GM21360 (cell line): ENCODE data around the gene GLDN.

ENCODE experiments used
- ATAC-seq: cut with Tn5 transposase; IDR thresholded peaks from one replicate; pipeline ENCODE4 v1.9.1; 2021; ENCODE audit warnings: mild to moderate bottlenecking, moderate library complexity; ENCODE audit not compliant: unreplicated experiment

The GLDN gene

DNA sequence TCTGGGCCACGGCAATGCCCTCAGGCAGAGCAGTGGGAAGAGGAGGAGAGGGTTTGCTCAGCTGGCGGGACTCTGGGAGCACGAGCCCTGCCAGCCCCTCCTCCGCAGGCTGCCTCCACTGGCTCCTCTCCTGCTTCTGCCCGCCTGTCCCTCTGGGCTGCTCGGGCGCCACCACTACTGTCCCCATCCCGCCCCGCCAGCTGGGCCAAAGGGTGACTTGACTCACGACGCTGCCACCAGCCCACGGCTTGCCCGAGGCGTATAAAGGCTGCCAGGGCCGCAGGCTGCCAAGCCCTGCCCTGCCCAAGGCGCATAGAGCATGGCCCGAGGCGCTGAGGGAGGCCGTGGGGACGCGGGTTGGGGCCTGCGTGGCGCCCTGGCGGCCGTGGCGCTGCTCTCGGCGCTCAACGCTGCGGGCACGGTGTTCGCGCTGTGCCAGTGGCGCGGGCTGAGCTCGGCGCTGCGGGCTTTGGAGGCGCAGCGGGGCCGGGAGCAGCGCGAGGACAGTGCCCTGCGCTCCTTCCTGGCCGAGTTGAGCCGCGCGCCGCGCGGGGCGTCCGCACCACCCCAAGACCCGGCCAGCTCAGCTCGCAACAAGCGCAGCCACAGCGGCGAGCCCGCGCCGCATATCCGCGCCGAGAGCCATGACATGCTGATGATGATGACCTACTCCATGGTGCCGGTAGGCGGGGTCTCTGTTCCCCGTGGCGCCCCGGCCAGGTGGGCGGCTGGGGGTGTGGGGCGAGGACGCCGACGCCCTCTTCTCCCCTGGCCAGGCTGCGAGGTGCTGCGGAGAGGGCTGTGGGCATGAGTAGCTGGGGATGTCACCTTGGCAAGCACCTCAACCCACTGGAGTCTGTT is at the start of gene GLDN:
Gene GLDN, plus strand, starts transcription at position 290 of the 861 bp plus-strand sequence. Its CDS starts 30 bp downstream, at position 320.
- no peak for ATAC-seq

DNA sequence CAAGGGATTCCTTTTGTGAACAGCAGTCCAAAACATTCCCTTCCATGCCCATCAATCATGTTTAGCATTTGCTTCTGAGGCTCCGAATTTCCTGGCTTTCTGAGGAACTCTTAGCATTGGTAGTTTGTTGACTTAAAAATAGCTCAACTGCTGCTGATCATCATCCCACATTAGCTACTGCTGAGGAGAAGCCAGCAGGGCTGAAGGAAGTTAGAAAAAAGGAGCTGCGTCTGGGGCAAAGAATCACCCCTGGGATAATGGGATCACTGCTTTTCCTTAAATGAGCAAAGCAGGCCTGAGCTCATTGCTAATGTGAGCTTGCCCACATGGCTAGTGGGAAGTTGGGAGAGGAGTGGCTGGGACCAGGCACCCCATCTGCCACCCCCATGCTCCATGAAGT is 42.8 kb upstream of the GLDN start:
- ATAC-seq = no peak

DNA sequence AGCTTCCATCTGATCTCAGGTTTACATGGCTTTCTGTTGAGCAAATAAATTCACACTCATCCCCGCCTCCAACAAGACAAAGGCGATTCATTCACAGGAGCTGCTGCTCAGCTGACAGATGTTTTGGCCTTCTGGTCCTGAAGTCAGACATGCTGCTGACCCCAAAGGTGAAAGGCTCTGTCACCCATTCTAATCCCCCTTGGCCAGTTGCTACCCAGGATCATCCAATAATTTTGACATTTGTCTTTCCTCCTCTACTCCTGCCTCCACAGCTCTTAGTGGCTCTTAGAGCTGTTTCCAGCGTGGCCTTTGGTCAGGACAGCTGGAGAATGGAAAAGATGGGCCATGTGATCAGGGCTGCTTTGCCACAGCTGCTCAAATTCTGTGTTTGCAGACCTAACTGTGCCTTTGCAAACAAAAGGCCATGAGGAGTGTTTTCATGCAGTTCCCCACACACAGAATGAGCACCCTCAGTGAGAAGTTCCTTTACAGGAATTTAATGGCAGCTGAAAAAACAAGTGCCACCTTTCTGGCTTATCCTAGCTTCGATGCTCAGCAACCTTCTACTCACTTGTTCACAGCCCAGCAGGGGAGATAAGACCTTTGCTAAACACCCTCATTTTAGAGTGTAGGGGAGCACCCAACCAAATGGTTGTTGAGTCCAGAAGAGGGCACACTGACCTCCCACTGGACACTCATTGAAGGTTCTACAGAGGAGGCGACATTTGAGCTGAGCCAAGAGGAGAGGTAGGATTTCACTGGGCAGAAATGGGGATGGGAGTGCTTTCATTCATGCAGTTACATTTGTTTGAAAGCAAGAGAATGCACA is 42.1 kb upstream of the GLDN start:
- no peak for ATAC-seq

DNA sequence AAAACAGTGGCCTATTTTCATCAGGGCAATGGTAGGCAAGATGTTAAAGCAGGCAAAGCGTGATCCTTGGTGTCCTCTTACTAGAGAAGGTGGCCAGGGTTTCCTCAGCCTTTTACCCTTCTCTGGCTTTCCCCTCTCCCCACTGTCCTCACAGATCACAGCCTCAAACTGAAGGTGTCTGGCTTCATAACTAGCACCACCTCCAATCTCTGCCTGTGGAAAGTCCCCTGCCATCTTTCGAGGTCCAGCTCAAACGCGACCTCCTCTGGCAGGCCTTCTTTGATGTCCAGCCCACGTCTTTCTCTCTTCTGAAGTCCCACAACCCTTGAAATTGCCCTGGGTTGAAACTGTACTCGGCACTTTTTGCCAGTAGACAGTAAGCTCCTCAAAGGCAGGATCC is 39.0 kb upstream of the GLDN start:
- ATAC-seq = no peak

DNA sequence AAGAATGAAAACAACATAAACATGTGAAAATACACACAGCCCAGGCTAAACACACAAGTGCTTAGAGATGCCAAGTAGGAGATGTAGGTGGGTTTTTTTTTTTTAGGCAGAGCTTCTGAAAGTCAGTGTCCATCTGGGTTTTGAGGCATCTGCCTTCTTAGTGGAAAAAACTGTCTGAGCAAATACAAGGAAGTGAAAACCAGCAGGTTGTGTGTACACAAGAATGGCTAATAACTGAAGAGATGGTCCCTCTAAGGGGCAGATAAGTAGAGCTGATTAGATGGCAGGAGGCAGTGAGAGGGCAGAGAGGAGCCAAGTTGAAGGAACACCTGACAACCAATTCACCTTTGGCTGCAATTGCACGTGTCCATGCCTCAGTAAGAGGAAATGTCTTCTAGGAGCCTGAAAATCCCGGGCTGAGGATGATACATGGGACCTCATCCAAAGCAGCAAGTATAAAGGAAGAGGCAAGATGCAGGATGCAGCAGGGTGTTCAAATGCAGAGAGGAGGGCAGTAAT is 37.9 kb upstream of the GLDN start:
- no peak for ATAC-seq

DNA sequence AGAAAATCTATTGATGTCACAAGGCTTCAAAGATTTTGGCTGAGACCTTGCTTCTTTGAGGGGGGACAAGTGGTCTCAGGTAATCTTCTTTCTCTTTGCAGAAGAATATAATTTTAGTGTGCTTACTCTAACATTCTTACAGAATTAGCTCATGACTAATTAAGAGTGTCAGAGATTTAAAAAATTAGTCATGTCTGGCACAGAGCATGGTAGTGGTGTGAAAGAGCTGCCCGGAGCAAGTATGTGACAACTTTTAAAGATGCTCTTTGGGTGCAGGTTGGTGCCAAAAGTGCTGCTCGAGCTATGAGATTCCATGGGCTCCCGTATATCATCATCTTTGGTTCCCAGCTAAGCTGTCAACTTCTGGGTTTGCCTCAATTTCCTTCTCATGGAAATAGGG is 34.1 kb upstream of the GLDN start:
- ATAC-seq = no peak

DNA sequence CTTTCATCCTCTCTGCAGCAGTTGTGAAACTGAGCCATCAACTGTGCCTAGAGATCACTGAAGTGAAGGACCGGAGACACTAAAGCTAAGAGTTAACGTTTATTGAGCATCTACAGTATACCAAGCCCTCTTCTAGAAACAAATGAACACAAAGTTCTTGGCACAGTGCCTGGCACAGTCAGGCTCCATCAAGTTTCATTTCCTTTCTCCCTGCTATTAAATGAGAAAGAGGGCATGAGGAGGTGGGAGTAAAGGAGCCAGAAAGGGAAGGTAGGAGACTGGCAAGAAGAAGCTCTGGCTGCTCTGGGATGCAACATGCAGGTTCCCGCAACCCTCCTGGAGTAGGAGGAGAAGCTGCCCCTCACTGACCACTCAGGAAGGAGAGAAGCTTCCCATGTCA is 33.6 kb upstream of the GLDN start:
- no peak for ATAC-seq

DNA sequence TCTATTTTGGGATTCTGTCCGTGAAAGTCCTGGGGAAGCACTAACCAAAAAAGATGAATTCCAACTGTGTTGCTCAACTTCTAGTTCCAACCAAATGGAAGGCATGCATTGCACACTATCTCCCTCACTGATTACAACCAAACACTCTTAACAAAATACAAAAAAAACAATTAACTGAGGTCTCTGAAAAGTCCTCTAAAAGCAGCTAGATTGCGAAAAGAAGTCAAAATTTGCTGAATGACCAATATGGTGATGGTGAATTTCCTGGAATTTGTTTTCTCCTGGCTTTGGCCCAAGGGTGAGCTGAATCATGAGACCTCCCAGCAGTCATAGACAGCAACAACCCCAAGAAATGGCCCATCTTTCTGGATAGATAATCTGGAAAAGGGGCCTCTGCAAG is 31.4 kb upstream of the GLDN start:
- ATAC-seq = no peak

DNA sequence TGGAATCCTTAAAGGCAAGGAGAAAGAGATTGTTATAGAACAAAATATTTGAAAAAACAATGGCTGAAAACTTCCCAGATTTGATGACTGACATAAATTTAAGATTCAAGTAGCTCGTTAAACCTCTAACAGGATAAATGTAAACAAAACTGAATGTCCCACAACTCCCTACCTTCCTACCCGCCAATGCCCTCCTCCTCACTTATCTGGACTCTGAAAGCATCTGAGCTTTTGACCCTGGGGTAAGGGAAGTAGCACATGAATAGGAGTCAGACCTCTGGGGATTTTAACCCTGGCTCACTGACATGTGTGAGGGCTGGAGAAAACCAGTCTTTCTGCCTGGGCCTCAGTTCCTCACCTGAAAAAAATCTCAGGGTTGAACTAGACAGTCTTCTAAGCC is 29.9 kb upstream of the GLDN start:
- no peak for ATAC-seq

DNA sequence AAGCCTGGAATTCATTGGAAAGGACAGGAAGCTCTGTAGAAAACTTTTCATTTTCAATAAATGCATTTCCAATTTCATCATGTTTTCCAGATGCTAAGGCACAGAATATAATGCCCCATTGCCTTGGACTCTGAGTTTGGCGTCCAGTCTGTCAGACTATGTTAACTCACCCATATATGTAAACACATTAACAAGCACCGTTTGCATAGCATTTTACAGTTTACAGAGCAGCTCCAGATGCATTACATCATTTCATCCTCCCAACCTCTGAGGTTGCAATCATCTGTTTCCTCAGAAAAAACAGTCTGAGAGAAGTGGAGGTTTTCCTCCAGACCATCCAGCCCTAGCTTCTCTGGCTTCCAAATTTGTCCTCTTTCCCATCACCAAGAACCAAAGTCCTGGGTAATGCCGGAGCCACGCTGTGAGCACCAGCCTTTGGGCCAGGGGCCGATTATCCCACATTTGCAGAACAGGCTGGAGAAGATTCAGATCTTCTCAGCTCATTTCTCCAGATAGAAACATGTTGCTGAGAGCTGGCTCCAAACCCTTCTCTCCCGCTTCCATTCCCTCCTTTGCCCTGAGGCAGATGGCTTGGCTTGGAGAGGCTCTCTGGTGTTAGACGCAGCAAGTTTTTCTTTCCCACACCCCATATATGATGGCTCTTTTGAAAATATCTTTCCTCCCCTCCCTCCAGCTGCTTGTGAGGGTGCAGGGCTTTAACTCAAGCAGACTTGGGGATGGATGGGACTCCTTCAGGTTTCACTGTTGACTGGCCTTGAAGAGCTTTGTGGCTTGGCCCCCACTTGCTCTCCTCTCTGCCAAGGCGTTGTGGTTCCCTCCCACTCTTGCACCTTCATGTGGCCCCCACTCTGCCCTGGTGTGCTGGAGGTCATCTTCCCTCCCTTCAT is 29.0 kb upstream of the GLDN start:
- no peak for ATAC-seq

DNA sequence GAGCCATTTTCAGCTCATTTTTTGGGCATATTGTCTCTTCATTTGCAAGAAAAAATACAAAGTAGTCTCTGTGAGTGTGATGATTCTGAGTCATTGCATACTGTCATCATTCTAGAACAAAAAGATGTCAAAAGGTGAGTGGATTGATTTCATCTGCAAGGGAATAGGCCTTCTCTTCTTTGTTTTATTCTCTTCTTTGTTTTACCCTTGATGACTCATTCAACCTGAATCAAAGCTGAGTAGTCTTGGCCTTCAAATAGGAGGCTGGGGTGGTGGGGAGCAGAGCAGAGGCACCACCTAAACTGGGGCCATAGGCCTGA is 28.4 kb upstream of the GLDN start:
- no peak for ATAC-seq

DNA sequence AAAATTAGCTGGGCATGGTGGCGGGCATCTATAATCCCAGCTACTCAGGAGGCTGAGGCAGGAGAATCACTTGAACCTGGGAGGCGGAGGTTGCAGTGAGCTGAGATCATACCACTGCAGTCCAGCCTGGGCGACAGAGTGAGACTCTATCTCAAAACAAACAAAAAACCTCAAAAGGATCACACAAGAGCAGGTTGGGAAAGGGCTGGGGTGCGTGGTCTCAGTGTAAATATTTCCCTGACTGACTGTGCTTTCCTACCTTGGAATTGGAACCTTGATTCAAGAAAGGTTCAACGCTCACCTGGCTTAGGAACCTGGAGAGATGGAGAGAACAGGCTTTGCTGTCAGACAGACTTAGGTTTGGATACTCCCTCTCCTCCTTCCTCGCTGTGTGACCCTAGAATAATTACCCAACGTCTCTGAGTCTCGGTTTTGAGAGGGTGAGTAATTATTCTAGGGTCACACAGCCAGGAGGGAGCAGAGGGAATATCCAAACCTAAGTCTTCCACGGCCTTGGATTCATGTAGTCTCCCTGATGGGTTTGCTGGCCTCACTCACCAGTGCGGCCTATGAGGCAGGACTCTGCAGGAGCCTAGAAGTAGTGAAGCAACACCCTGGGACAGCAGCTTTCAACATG is 27.7 kb upstream of the GLDN start:
- ATAC-seq = no peak

DNA sequence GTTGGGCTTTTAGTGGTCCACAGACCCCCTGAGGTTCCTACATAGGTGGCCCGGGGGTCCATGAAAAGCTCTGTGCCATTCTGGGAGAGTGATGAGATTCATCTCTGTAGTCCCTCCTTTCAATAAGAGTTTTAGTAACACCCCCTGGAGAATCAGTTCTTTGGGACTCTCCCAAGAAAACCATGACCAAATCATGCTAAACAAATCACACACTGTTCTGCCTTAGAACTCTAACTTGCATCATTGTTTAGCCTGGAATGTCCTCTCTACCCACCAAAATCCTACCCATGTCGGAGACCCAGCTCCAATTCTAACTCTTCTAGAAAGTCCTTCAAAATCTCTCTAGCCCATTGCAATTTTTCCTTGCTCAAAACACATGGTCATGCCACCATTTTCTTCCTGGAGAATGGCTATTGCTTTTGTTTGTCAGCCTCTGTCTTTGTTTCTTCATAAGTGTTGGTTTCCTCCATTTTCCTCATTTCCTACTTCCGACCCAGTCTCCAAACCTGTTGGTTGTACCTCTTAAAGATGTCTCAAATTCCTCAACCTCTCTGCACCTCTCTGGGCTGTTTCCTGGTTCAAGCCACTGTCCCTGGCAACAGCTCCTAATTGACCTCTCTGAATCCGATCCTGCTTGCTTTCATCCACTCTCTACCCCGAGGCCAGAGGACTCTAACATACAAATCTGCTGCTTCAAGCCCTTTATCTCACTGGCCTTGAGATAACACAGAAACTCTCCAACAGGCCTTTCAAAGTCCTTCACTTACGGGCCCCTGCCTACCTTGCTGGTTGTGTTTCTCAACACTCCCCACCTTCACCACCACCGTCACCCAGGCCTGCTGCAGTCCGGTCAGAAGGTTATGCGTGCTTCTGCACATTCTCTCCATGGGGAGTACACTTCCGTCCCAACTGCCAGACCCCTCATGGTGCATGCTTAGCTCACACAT is 26.8 kb upstream of the GLDN start:
- no peak for ATAC-seq

DNA sequence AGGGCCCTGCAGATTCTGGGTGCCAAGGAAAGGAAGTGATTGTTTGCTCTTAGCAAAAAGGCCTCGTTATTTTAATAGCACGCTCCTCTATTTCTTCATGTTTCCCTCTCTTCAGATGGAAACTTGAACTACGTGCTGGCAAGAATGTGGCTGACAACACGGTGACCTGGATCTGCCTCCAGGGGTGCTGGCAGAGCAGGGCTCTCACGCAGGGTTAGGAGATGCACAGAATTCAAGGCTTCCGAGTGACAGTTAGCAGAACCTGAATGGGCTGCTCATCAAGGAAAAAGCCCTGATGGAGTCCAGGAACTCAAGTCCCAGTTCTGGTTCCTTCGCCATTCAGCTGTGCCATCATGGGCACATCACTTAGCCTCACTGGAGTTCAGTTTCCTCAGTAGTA is 25.7 kb upstream of the GLDN start:
- no peak for ATAC-seq

DNA sequence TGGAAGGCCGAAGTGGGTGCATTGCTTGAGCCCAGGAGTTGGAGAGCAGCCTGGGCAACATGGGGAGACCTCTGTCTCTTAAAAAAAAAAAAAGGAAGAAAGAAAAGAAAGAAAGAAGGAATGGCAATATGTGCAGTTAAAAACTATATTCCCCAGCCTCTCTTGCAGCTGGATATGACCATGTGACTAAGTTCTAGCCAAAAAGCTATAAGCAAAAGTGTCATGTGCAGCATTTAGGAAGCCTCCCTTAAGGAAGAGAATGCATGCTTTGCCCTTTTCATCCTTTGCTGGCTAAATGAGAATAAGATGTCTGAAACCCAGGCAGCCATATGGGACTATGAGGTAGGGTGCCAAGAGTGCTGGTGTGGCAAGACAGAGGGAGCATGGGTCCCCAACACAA is 24.8 kb upstream of the GLDN start:
- no peak for ATAC-seq

DNA sequence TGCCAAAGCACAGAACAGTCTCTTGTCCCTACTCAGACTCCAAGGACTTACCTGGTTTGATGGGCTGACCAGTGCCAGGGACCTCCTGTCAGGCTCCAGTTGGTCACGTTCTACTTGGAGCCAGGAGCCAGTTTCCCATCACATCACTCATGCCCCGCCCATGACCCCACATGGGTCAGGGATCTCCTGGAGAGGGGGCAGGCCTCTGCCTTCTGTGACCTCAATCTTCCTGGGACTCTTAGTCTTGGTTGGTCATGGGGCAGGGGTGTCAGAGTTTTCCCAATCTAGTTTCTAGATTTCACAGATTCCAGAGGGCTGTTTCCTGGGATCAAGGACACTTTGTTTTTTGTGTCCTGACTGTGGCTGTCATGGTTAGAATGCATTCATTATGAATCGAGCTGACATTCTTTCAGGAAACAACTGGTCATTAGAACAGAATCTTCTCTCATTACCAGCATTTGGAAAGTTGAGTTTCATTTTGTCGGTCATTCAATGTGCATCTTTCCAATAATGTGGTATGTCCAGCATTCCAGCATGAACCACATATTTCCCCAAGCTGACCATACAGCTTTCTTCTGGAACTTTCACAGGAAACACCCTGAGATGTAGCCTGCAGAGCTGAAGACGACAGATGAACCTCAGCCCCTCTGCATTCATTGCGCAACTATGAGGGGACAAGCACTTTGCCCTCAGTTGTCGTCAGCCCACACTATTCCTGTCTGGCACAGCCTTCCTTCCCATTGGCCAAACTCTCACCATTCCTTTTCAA is 22.9 kb upstream of the GLDN start:
- ATAC-seq = no peak

DNA sequence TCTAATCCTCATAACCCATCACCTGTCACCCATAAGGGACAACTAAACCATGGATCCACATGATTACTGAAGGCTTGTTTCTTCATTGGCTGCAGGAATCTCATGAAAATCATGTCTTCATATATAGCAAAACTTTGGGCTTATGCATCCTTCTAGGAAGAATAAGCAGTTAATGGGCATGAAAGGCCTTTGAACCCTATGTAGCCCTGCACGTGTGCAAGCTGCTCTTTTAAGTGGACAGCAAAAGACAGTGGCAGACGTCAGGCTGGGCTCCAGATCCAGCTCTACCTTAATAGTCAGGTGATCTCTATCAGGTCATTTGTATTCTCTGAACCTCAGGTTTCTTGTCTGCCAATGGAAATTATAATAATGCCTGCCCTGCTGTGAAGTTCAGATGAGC is 21.9 kb upstream of the GLDN start:
- ATAC-seq = no peak

DNA sequence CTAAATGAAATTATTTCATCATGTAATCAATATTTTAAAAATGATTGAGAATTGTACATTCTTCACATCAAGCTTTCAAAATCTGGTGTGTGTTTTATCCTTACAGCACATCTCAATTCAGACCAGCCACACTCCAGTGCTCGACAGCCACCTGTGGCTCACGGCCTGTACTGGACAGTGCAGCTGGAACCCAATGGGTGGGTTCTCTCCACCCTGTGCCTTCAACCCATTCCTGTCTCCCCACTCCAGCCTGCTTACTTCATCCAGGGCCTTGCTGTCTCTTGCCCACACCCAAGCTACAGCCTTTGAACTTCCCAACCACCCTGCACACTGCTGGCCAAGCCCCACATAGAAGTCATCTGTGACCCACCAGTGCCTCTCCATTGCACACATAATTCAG is 20.6 kb upstream of the GLDN start:
- no peak for ATAC-seq

DNA sequence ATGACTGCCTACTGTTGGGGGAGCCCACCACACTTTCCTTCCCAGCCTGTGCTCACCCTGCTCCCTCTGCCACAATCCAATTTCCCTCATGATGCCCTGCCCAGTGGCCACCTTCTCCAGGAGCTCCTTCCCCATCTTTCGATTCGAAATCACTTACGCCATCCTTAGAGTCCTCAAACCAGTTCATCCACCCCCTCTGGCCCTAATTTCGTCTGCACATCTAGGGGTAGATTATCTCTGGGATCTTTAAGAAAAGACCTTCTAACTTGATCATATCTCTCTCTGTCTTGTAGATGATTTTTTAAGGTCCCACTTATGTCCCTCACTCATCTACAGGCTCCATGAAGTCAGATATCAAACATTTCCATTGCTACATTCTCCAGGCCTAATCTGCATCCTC is 20.1 kb upstream of the GLDN start:
- no peak for ATAC-seq
